PC-9 (cell line): Measurements from ENCODE around the gene EYS. TPM values are rescaled to one million over a fixed set of nuclear protein-coding genes. Genes with fewer than 3 reads are reported as not detected.

ENCODE experiments used
- BruUV-seq: library from RNA; stranded (reverse); fragments of 400-500 nt; replicated peaks from 2 replicates; lab custom pipeline; 2021; lab: Mats Ljungman, UMichigan
- CTCF ChIA-PET: fragments of 300-600 bp; sonication (Branson Sonifier 250); formaldehyde crosslinking; loops from one replicate; lab custom pipeline; 2022; ENCODE audit warnings: antibody characterized with exemption; lab: Charles Lee
- POLR2A ChIA-PET: fragments of 300-600 bp; sonication (Branson Sonifier 250); formaldehyde crosslinking; loops from one replicate; lab custom pipeline; 2022; ENCODE audit warnings: antibody characterized with exemption; ENCODE audit not compliant: unreplicated experiment; lab: Charles Lee
- DNase-seq, 2 experiments: peaks; one replicate each; pipeline versions ENCODE4 v3.0.0 to v3.0.0-alpha.2; 2015 to 2022; ENCODE audit warnings: mixed read lengths in 1 of 2
- H2AFZ ChIP-seq: fragments of 200-600 bp; sonication (generic); 2 replicates; pipeline ENCODE4 v1.8.1; 2017; ENCODE audit warnings: antibody characterized with exemption
- H3F3A ChIP-seq: fragments of 200-600 bp; sonication (generic); 2 replicates; pipeline ENCODE4 v1.8.1; 2017; ENCODE audit warnings: antibody characterized with exemption, mild to moderate bottlenecking, low read depth; ENCODE audit not compliant: insufficient read depth
- H3K27ac ChIP-seq: fragments of 200-600 bp; sonication (generic); 2 replicates; pipeline ENCODE4 v1.6.1; 2016; ENCODE audit warnings: mixed run types
- H3K27me3 ChIP-seq: fragments of 200-600 bp; sonication (generic); 2 replicates; pipeline ENCODE4 v1.6.1; 2016; ENCODE audit warnings: low read depth, mixed run types; ENCODE audit not compliant: insufficient read depth
- H3K36me3 ChIP-seq: fragments of 200-600 bp; sonication (generic); 2 replicates; pipeline ENCODE4 v1.6.1; 2016; ENCODE audit warnings: low read depth, mixed run types
- H3K4me1 ChIP-seq: fragments of 200-600 bp; sonication (generic); replicated peaks from 2 replicates; pipeline ENCODE4 v1.6.1; 2016; ENCODE audit warnings: mixed run types; ENCODE audit not compliant: insufficient read depth
- H3K4me2 ChIP-seq: fragments of 200-600 bp; sonication (generic); 2 replicates; pipeline ENCODE4 v1.6.1; 2017; ENCODE audit warnings: mixed run types
- H3K4me3 ChIP-seq: fragments of 200-600 bp; sonication (generic); 2 replicates; pipeline ENCODE4 v1.6.1; 2016; ENCODE audit warnings: mixed run types
- H3K79me2 ChIP-seq: fragments of 200-600 bp; sonication (generic); 2 replicates; pipeline ENCODE4 v1.6.1; 2017; ENCODE audit warnings: low read depth, mixed run types
- H3K9me2 ChIP-seq: fragments of 200-600 bp; sonication (generic); 2 replicates; pipeline ENCODE4 v1.8.1; 2017; ENCODE audit warnings: mild to moderate bottlenecking; ENCODE audit not compliant: insufficient read depth
- H3K9me3 ChIP-seq: fragments of 200-600 bp; sonication (generic); 2 replicates; pipeline ENCODE4 v1.8.1; 2016; ENCODE audit warnings: low read depth; ENCODE audit not compliant: insufficient read depth
- H4K20me1 ChIP-seq: fragments of 200-600 bp; sonication (generic); 2 replicates; pipeline ENCODE4 v1.8.1; 2017; ENCODE audit not compliant: insufficient read depth
- CTCF ChIP-seq: fragments of 200-600 bp; sonication (generic); conservative IDR thresholded peaks from 2 replicates; pipeline ENCODE4 v1.6.1; 2017; ENCODE audit warnings: mixed run types, antibody characterized with exemption, mild to moderate bottlenecking, moderate library complexity
- EZH2 ChIP-seq: fragments of 200-600 bp; sonication (generic); IDR thresholded peaks from 2 replicates; pipeline ENCODE4 v1.8.0; 2017; ENCODE audit warnings: antibody characterized with exemption, low read depth
- intact Hi-C: fragments of 100-400 bp; cut with micrococcal nuclease; formaldehyde crosslinking; loops from one replicate; pipeline ENCODE4 v1.10.0; 2022; ENCODE audit not compliant: unreplicated experiment
- total RNA-seq: library from RNA; stranded (reverse); gene quantifications from 2 replicates; pipeline ENCODE4 v1.2.3, GENCODE V29; 2021

EYS gene
- total RNA-seq, 1 experiment from 2014 or later = not detected

- BruUV-seq = no TSS peak
- Histone ChIP-seq H3K4me1 (no peaks in the 10 kb centered on the region), H3K27me3 (no peaks in the 10 kb centered on the region), H4K20me1 (no peaks in the 10 kb centered on the region), H3K27ac (no peak overlapping the region), H3K79me2 (no peaks in the 10 kb centered on the region), H3K9me2 (no peaks in the 10 kb centered on the region), H2AFZ (no peak overlapping the region), H3K9me3 (no peaks in the 10 kb centered on the region), H3K36me3 (no peaks in the 10 kb centered on the region), H3F3A (no peaks in the 10 kb centered on the region), H3K4me3 (no peak overlapping the region), H3K4me2 (no peak overlapping the region)
- POLR2A ChIA-PET = no interaction called here
- intact Hi-C loops = no loop called here
- DNase-seq = no peak
- CTCF ChIA-PET = no interaction called here
- TF ChIP-seq EZH2 (no peak), CTCF (no peak)
Observed at GRCh38 chr6:65248101-65248610, 458.9 kb downstream of the EYS start.

- DNase-seq = no peak
- ChIA-PET CTCF (no interaction called here), POLR2A (no interaction called here)
- H3K4me2 ChIP-seq = no peak overlapping the region
- H3K79me2 ChIP-seq = no peaks in the 10 kb centered on the region
- H3F3A ChIP-seq = no peaks in the 10 kb centered on the region
- H3K4me1 ChIP-seq = no peaks in the 10 kb centered on the region
- H3K9me2 ChIP-seq = no peaks in the 10 kb centered on the region; the same call in 1 of the 2 replicates
- no peak overlapping the region for H3K27ac ChIP-seq
- no TSS peak for BruUV-seq
- no peak overlapping the region for H3K4me3 ChIP-seq
- no peaks in the 10 kb centered on the region for H4K20me1 ChIP-seq
- no peaks in the 10 kb centered on the region for H3K27me3 ChIP-seq
- H2AFZ ChIP-seq = no peak overlapping the region
- no peak for TF ChIP-seq CTCF
- no peak for TF ChIP-seq EZH2
- intact Hi-C loops = no loop called here
- no peaks in the 10 kb centered on the region for H3K36me3 ChIP-seq
- no peaks in the 10 kb centered on the region for H3K9me3 ChIP-seq
Observed at GRCh38 chr6:65231616-65232015, 475.4 kb downstream of the EYS start.

GRCh38 chr6:65229825-65230224 is 477.2 kb downstream of the EYS start:
- no peaks in the 10 kb centered on the region; the same call in 1 of the 2 replicates for H3K9me2 ChIP-seq
- no TSS peak for BruUV-seq
- no peaks in the 10 kb centered on the region for H3K79me2 ChIP-seq
- H3K4me2 ChIP-seq = no peak overlapping the region
- ChIA-PET CTCF (no interaction called here), POLR2A (no interaction called here)
- intact Hi-C loops = no loop called here
- H4K20me1 ChIP-seq = no peaks in the 10 kb centered on the region
- DNase-seq = no peak
- H3K4me1 ChIP-seq = no peaks in the 10 kb centered on the region
- H3K36me3 ChIP-seq = no peaks in the 10 kb centered on the region
- no peak overlapping the region for H2AFZ ChIP-seq
- no peak overlapping the region for H3K27ac ChIP-seq
- TF ChIP-seq EZH2 (no peak), CTCF (no peak)
- no peaks in the 10 kb centered on the region for H3F3A ChIP-seq
- H3K9me3 ChIP-seq = no peaks in the 10 kb centered on the region
- no peak overlapping the region for H3K4me3 ChIP-seq
- H3K27me3 ChIP-seq = no peaks in the 10 kb centered on the region
